Tibial nerve (tissue), 3 donors: ENCODE data around the gene KCNK6.

Experiments used
- POLR2A ChIP-seq, 2 donors: fragments of 450-650 bp; IDR thresholded peaks; one replicate each; pipeline ENCODE4 v1.6.1; 2017; ENCODE audit warnings: antibody characterized with exemption in 2 of 2, mild to moderate bottlenecking in 2 of 2, moderate library complexity in 2 of 2
- TF ChIP-seq, protein P1 (sequence below), 5 experiments: fragments of 200-600 bp in 3 of 5; fragments of 450-650 bp in 2 of 5; sonication (generic) in 3 of 5; IDR thresholded peaks; one replicate each; pipeline ENCODE4 v1.5.1; 2016 to 2019; ENCODE audit warnings: antibody characterized with exemption in 5 of 5, mild to moderate bottlenecking in 3 of 5, moderate library complexity in 2 of 5

DNA sequence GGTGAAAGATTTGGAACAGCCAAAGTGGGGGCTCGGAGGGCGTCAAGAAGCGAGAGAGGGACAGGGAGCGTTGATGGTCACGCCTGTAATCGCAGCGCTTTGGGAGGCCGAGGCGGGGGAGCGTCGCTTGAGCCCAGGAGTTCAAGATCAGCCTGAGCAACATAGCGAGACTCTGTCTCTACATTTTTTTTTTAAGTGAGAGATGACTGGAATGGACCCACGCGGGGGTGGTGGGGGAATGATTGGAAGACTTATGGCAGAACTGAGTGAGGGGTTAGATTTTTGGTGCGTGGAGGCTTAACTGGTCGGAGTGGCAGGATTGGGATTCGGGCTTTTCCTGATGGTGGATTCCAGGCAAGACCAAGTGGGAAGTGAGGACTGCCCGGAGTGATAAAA, 55.5 kb downstream of the KCNK6 start:
- TF ChIP-seq, protein P1, sequence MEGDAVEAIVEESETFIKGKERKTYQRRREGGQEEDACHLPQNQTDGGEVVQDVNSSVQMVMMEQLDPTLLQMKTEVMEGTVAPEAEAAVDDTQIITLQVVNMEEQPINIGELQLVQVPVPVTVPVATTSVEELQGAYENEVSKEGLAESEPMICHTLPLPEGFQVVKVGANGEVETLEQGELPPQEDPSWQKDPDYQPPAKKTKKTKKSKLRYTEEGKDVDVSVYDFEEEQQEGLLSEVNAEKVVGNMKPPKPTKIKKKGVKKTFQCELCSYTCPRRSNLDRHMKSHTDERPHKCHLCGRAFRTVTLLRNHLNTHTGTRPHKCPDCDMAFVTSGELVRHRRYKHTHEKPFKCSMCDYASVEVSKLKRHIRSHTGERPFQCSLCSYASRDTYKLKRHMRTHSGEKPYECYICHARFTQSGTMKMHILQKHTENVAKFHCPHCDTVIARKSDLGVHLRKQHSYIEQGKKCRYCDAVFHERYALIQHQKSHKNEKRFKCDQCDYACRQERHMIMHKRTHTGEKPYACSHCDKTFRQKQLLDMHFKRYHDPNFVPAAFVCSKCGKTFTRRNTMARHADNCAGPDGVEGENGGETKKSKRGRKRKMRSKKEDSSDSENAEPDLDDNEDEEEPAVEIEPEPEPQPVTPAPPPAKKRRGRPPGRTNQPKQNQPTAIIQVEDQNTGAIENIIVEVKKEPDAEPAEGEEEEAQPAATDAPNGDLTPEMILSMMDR (IDR thresholded peaks at IDR 0.05): no peak
- no peak for TF ChIP-seq POLR2A (IDR thresholded peaks at IDR 0.05)
